ENCODE data around the gene TUBA4B.

TUBA4B gene

GRCh38 chr2:219296631-219297391, 43.8 kb downstream of the TUBA4B start:
- Histone ChIP-seq H3K4me3 (ENCODE audit: low read depth in 1 of 5, low read length in 5 of 5) (no peak overlapping the region), H3K9me3 (ENCODE audit: control insufficient read depth in 5 of 5, low read length in 5 of 5) (no peaks in the 10 kb centered on the region), H3K4me1 (ENCODE audit: control insufficient read depth in 5 of 5, insufficient read depth in 5 of 5, low read length in 5 of 5) (peaks cover 0 to 24% (median 16%) of the 10 kb centered on the region in 5 donors), H3K36me3 (ENCODE audit: control insufficient read depth in 5 of 5, insufficient read depth in 5 of 5, low read length in 5 of 5) (no peaks in the 10 kb centered on the region), H3K9ac (ENCODE audit: low read length in 5 of 5) (no peak overlapping the region), H3K27ac (ENCODE audit: low read depth, low read length) (no peak overlapping the region), H3K27me3 (ENCODE audit: control insufficient read depth in 5 of 5, insufficient read depth in 4 of 5, low read length in 5 of 5) (peaks cover 0 to 16% (median 13%) of the 10 kb centered on the region in 5 donors)

- Histone ChIP-seq H3K27ac (ENCODE audit: low read depth, low read length) (no peak overlapping the region), H3K36me3 (ENCODE audit: control insufficient read depth in 5 of 5, insufficient read depth in 5 of 5, low read length in 5 of 5) (no peaks in the 10 kb centered on the region), H3K4me3 (ENCODE audit: low read depth in 1 of 5, low read length in 5 of 5) (no peak overlapping the region)
Observed at GRCh38 chr2:219297766-219298456, 44.9 kb downstream of the TUBA4B start.

GRCh38 chr2:219298759-219299371, 45.8 kb downstream of the TUBA4B start:
- H3K27me3 ChIP-seq (ENCODE audit: control insufficient read depth in 5 of 5, insufficient read depth in 4 of 5, low read length in 5 of 5): peaks cover 0 to 29% (median 22%) of the 10 kb centered on the region in 5 donors
- no peaks in the 10 kb centered on the region for H3K36me3 ChIP-seq (ENCODE audit: control insufficient read depth in 5 of 5, insufficient read depth in 5 of 5, low read length in 5 of 5)
- no peak overlapping the region for H3K9ac ChIP-seq (ENCODE audit: low read length in 5 of 5)
- no peak overlapping the region for H3K4me3 ChIP-seq (ENCODE audit: low read depth in 1 of 5, low read length in 5 of 5)
- no peak overlapping the region for H3K27ac ChIP-seq (ENCODE audit: low read depth, low read length)
- H3K4me1 ChIP-seq (ENCODE audit: control insufficient read depth in 5 of 5, insufficient read depth in 5 of 5, low read length in 5 of 5): peaks cover 0 to 21% (median 16%) of the 10 kb centered on the region in 5 donors
- H3K9me3 ChIP-seq (ENCODE audit: control insufficient read depth in 5 of 5, low read length in 5 of 5): no peaks in the 10 kb centered on the region

More at GRCh38 chr2:219297766-219298456, 44.9 kb downstream of the TUBA4B start:
- Histone ChIP-seq H3K9me3 (ENCODE audit: control insufficient read depth in 5 of 5, low read length in 5 of 5) (no peaks in the 10 kb centered on the region), H3K4me1 (ENCODE audit: control insufficient read depth in 5 of 5, insufficient read depth in 5 of 5, low read length in 5 of 5) (peaks cover 0 to 24% (median 16%) of the 10 kb centered on the region in 5 donors), H3K27me3 (ENCODE audit: control insufficient read depth in 5 of 5, insufficient read depth in 4 of 5, low read length in 5 of 5) (peaks cover 0 to 26% (median 22%) of the 10 kb centered on the region in 5 donors), H3K9ac (ENCODE audit: low read length in 5 of 5) (no peak overlapping the region)

- Histone ChIP-seq H3K27me3 (ENCODE audit: control insufficient read depth in 5 of 5, insufficient read depth in 4 of 5, low read length in 5 of 5) (peaks cover 0 to 29% (median 22%) of the 10 kb centered on the region in 5 donors), H3K9me3 (ENCODE audit: control insufficient read depth in 5 of 5, low read length in 5 of 5) (no peaks in the 10 kb centered on the region), H3K4me3 (ENCODE audit: low read depth in 1 of 5, low read length in 5 of 5) (no peak overlapping the region), H3K27ac (ENCODE audit: low read depth, low read length) (no peak overlapping the region), H3K9ac (ENCODE audit: low read length in 5 of 5) (no peak overlapping the region), H3K36me3 (ENCODE audit: control insufficient read depth in 5 of 5, insufficient read depth in 5 of 5, low read length in 5 of 5) (no peaks in the 10 kb centered on the region), H3K4me1 (ENCODE audit: control insufficient read depth in 5 of 5, insufficient read depth in 5 of 5, low read length in 5 of 5) (peaks cover 0 to 16% (median 11%) of the 10 kb centered on the region in 5 donors)
Observed at GRCh38 chr2:219299372-219299760, 46.3 kb downstream of the TUBA4B start.

GRCh38 chr2:219300022-219300421, 47.0 kb downstream of the TUBA4B start:
- no peaks in the 10 kb centered on the region for H3K9me3 ChIP-seq (ENCODE audit: control insufficient read depth in 5 of 5, low read length in 5 of 5)

GRCh38 chr2:219302412-219302968, 49.4 kb downstream of the TUBA4B start:
- peaks cover 0 to 32% (median 22%) of the 10 kb centered on the region in 5 donors for H3K27me3 ChIP-seq (ENCODE audit: control insufficient read depth in 5 of 5, insufficient read depth in 4 of 5, low read length in 5 of 5)
- no peak overlapping the region for H3K9ac ChIP-seq (ENCODE audit: low read length in 5 of 5)
- H3K9me3 ChIP-seq (ENCODE audit: control insufficient read depth in 5 of 5, low read length in 5 of 5): no peaks in the 10 kb centered on the region
- H3K36me3 ChIP-seq (ENCODE audit: control insufficient read depth in 5 of 5, insufficient read depth in 5 of 5, low read length in 5 of 5): no peaks in the 10 kb centered on the region
- no peak overlapping the region for H3K27ac ChIP-seq (ENCODE audit: low read depth, low read length)
- H3K4me1 ChIP-seq (ENCODE audit: control insufficient read depth in 5 of 5, insufficient read depth in 5 of 5, low read length in 5 of 5): peaks cover 0 to 5% (median 3%) of the 10 kb centered on the region in 5 donors
- no peak overlapping the region for H3K4me3 ChIP-seq (ENCODE audit: low read depth in 1 of 5, low read length in 5 of 5)

More at GRCh38 chr2:219300022-219300421, 47.0 kb downstream of the TUBA4B start:
- Histone ChIP-seq H3K27ac (ENCODE audit: low read depth, low read length) (no peak overlapping the region), H3K4me3 (ENCODE audit: low read depth in 1 of 5, low read length in 5 of 5) (no peak overlapping the region), H3K9ac (ENCODE audit: low read length in 5 of 5) (no peak overlapping the region), H3K4me1 (ENCODE audit: control insufficient read depth in 5 of 5, insufficient read depth in 5 of 5, low read length in 5 of 5) (peaks cover 0 to 10% (median 6%) of the 10 kb centered on the region in 5 donors), H3K36me3 (ENCODE audit: control insufficient read depth in 5 of 5, insufficient read depth in 5 of 5, low read length in 5 of 5) (no peaks in the 10 kb centered on the region), H3K27me3 (ENCODE audit: control insufficient read depth in 5 of 5, insufficient read depth in 4 of 5, low read length in 5 of 5) (peaks cover 0 to 29% (median 22%) of the 10 kb centered on the region in 5 donors)

- no peaks in the 10 kb centered on the region for H3K9me3 ChIP-seq (ENCODE audit: control insufficient read depth in 5 of 5, low read length in 5 of 5)
- peaks cover 0 to 5% (median 0%) of the 10 kb centered on the region in 5 donors for H3K4me1 ChIP-seq (ENCODE audit: control insufficient read depth in 5 of 5, insufficient read depth in 5 of 5, low read length in 5 of 5)
- H3K4me3 ChIP-seq (ENCODE audit: low read depth in 1 of 5, low read length in 5 of 5): no peak overlapping the region
- H3K27ac ChIP-seq (ENCODE audit: low read depth, low read length): no peak overlapping the region
- H3K36me3 ChIP-seq (ENCODE audit: control insufficient read depth in 5 of 5, insufficient read depth in 5 of 5, low read length in 5 of 5): no peaks in the 10 kb centered on the region
- peaks cover 0 to 38% (median 31%) of the 10 kb centered on the region in 5 donors for H3K27me3 ChIP-seq (ENCODE audit: control insufficient read depth in 5 of 5, insufficient read depth in 4 of 5, low read length in 5 of 5)
- no peak overlapping the region for H3K9ac ChIP-seq (ENCODE audit: low read length in 5 of 5)
Observed at GRCh38 chr2:219304223-219304622, 51.2 kb downstream of the TUBA4B start.

GRCh38 chr2:219306047-219306446, 53.0 kb downstream of the TUBA4B start:
- no peak overlapping the region for H3K9ac ChIP-seq (ENCODE audit: low read length in 5 of 5)
- H3K4me1 ChIP-seq (ENCODE audit: control insufficient read depth in 5 of 5, insufficient read depth in 5 of 5, low read length in 5 of 5): peaks cover 0 to 5% (median 0%) of the 10 kb centered on the region in 5 donors
- no peaks in the 10 kb centered on the region for H3K9me3 ChIP-seq (ENCODE audit: control insufficient read depth in 5 of 5, low read length in 5 of 5)
- H3K27ac ChIP-seq (ENCODE audit: low read depth, low read length): no peak overlapping the region
- no peaks in the 10 kb centered on the region for H3K36me3 ChIP-seq (ENCODE audit: control insufficient read depth in 5 of 5, insufficient read depth in 5 of 5, low read length in 5 of 5)
- H3K27me3 ChIP-seq (ENCODE audit: control insufficient read depth in 5 of 5, insufficient read depth in 4 of 5, low read length in 5 of 5): peaks cover 0 to 39% (median 34%) of the 10 kb centered on the region in 5 donors
- H3K4me3 ChIP-seq (ENCODE audit: low read depth in 1 of 5, low read length in 5 of 5): no peak overlapping the region

- Histone ChIP-seq H3K27ac (ENCODE audit: low read depth, low read length) (no peak overlapping the region), H3K9me3 (ENCODE audit: control insufficient read depth in 5 of 5, low read length in 5 of 5) (no peaks in the 10 kb centered on the region), H3K9ac (ENCODE audit: low read length in 5 of 5) (no peak overlapping the region), H3K4me3 (ENCODE audit: low read depth in 1 of 5, low read length in 5 of 5) (no peak overlapping the region), H3K4me1 (ENCODE audit: control insufficient read depth in 5 of 5, insufficient read depth in 5 of 5, low read length in 5 of 5) (peaks cover 0 to 5% (median 0%) of the 10 kb centered on the region in 5 donors), H3K27me3 (ENCODE audit: control insufficient read depth in 5 of 5, insufficient read depth in 4 of 5, low read length in 5 of 5) (peaks cover 0 to 29% (median 21%) of the 10 kb centered on the region in 5 donors), H3K36me3 (ENCODE audit: control insufficient read depth in 5 of 5, insufficient read depth in 5 of 5, low read length in 5 of 5) (no peaks in the 10 kb centered on the region)
Observed at GRCh38 chr2:219308142-219309101, 55.4 kb downstream of the TUBA4B start.

All from subcutaneous abdominal adipose tissue (tissue), 5 donors.